Measurements from ENCODE around the gene TBCK. TPM values are rescaled to one million over a fixed set of nuclear protein-coding genes. Genes with fewer than 3 reads are reported as not detected.

The TBCK gene
- total RNA-seq, 1 experiment from 2014 or later: 28.6 TPM

DNA sequence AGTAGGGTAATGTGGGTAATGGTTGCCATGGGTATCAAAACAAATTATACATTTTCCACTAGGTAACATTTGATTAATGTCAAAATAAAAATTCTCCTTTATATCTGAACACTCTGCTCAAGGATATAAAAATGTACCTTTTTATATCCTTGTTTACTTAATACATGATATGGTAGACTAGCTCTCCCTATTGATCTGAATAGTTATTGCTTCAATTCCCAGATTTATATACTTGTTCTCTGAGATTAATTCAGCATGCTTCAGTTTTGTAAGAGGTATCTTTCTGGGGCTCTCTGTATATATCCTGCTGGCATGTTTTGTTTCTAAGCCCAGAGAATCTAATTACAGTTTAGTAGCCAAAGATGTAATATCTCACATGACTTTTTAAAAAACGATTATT lies 251.0 kb downstream of the TBCK start:
- H3K9me3 Mint-ChIP-seq: peaks cover 18% of the 10 kb centered on the region
- POLR2A ChIA-PET: no interaction called here
- H3K27me3 Mint-ChIP-seq (ENCODE audit: low read depth): no peaks in the 10 kb centered on the region
- H3K4me1 Mint-ChIP-seq: peaks cover 10% of the 10 kb centered on the region
- CTCF ChIA-PET: no interaction called here
- no peak overlapping the region for H3K4me3 Mint-ChIP-seq
- no peak overlapping the region for H3K27ac Mint-ChIP-seq
- no peak for DNase-seq (ENCODE audit: low spot score)
- TF ChIP-seq CBFB (CRISPR knock-in tag; IDR thresholded peaks at IDR 0.05; ENCODE audit: low read depth) (no peak), ZNF416 (CRISPR knock-in tag; IDR thresholded peaks at IDR 0.05) (no peak), TEAD1 (CRISPR knock-in tag; IDR thresholded peaks at IDR 0.05) (no peak), ZNF263 (CRISPR knock-in tag; IDR thresholded peaks at IDR 0.05; ENCODE audit: low read depth) (no peak), ZNF671 (CRISPR knock-in tag; IDR thresholded peaks at IDR 0.05) (no peak), HMGA2 (CRISPR knock-in tag; IDR thresholded peaks at IDR 0.05) (no peak), CREM (CRISPR knock-in tag; IDR thresholded peaks at IDR 0.05) (no peak), TP53 (CRISPR knock-in tag; IDR thresholded peaks at IDR 0.05) (no peak), ZNF121 (CRISPR knock-in tag; IDR thresholded peaks at IDR 0.05) (no peak), KAT7 (CRISPR knock-in tag; IDR thresholded peaks at IDR 0.05; ENCODE audit: borderline replicate concordance) (no peak), EMX1 (CRISPR knock-in tag; IDR thresholded peaks at IDR 0.05) (no peak), FOXP1 (CRISPR knock-in tag; IDR thresholded peaks at IDR 0.05; ENCODE audit: borderline replicate concordance) (no peak)
- TF ChIP-seq, protein P1, sequence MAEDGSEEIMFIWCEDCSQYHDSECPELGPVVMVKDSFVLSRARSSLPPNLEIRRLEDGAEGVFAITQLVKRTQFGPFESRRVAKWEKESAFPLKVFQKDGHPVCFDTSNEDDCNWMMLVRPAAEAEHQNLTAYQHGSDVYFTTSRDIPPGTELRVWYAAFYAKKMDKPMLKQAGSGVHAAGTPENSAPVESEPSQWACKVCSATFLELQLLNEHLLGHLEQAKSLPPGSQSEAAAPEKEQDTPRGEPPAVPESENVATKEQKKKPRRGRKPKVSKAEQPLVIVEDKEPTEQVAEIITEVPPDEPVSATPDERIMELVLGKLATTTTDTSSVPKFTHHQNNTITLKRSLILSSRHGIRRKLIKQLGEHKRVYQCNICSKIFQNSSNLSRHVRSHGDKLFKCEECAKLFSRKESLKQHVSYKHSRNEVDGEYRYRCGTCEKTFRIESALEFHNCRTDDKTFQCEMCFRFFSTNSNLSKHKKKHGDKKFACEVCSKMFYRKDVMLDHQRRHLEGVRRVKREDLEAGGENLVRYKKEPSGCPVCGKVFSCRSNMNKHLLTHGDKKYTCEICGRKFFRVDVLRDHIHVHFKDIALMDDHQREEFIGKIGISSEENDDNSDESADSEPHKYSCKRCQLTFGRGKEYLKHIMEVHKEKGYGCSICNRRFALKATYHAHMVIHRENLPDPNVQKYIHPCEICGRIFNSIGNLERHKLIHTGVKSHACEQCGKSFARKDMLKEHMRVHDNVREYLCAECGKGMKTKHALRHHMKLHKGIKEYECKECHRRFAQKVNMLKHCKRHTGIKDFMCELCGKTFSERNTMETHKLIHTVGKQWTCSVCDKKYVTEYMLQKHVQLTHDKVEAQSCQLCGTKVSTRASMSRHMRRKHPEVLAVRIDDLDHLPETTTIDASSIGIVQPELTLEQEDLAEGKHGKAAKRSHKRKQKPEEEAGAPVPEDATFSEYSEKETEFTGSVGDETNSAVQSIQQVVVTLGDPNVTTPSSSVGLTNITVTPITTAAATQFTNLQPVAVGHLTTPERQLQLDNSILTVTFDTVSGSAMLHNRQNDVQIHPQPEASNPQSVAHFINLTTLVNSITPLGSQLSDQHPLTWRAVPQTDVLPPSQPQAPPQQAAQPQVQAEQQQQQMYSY (CRISPR knock-in tag; IDR thresholded peaks at IDR 0.05): no peak
- TF ChIP-seq, protein P2, sequence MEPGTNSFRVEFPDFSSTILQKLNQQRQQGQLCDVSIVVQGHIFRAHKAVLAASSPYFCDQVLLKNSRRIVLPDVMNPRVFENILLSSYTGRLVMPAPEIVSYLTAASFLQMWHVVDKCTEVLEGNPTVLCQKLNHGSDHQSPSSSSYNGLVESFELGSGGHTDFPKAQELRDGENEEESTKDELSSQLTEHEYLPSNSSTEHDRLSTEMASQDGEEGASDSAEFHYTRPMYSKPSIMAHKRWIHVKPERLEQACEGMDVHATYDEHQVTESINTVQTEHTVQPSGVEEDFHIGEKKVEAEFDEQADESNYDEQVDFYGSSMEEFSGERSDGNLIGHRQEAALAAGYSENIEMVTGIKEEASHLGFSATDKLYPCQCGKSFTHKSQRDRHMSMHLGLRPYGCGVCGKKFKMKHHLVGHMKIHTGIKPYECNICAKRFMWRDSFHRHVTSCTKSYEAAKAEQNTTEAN (CRISPR knock-in tag; IDR thresholded peaks at IDR 0.05): no peak
- TF ChIP-seq, protein P3, sequence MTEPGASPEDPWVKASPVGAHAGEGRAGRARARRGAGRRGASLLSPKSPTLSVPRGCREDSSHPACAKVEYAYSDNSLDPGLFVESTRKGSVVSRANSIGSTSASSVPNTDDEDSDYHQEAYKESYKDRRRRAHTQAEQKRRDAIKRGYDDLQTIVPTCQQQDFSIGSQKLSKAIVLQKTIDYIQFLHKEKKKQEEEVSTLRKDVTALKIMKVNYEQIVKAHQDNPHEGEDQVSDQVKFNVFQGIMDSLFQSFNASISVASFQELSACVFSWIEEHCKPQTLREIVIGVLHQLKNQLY (CRISPR knock-in tag; IDR thresholded peaks at IDR 0.05): no peak
- TF ChIP-seq, protein P4, sequence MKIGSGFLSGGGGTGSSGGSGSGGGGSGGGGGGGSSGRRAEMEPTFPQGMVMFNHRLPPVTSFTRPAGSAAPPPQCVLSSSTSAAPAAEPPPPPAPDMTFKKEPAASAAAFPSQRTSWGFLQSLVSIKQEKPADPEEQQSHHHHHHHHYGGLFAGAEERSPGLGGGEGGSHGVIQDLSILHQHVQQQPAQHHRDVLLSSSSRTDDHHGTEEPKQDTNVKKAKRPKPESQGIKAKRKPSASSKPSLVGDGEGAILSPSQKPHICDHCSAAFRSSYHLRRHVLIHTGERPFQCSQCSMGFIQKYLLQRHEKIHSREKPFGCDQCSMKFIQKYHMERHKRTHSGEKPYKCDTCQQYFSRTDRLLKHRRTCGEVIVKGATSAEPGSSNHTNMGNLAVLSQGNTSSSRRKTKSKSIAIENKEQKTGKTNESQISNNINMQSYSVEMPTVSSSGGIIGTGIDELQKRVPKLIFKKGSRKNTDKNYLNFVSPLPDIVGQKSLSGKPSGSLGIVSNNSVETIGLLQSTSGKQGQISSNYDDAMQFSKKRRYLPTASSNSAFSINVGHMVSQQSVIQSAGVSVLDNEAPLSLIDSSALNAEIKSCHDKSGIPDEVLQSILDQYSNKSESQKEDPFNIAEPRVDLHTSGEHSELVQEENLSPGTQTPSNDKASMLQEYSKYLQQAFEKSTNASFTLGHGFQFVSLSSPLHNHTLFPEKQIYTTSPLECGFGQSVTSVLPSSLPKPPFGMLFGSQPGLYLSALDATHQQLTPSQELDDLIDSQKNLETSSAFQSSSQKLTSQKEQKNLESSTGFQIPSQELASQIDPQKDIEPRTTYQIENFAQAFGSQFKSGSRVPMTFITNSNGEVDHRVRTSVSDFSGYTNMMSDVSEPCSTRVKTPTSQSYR (CRISPR knock-in tag; IDR thresholded peaks at IDR 0.05): no peak
- TF ChIP-seq, protein P5, sequence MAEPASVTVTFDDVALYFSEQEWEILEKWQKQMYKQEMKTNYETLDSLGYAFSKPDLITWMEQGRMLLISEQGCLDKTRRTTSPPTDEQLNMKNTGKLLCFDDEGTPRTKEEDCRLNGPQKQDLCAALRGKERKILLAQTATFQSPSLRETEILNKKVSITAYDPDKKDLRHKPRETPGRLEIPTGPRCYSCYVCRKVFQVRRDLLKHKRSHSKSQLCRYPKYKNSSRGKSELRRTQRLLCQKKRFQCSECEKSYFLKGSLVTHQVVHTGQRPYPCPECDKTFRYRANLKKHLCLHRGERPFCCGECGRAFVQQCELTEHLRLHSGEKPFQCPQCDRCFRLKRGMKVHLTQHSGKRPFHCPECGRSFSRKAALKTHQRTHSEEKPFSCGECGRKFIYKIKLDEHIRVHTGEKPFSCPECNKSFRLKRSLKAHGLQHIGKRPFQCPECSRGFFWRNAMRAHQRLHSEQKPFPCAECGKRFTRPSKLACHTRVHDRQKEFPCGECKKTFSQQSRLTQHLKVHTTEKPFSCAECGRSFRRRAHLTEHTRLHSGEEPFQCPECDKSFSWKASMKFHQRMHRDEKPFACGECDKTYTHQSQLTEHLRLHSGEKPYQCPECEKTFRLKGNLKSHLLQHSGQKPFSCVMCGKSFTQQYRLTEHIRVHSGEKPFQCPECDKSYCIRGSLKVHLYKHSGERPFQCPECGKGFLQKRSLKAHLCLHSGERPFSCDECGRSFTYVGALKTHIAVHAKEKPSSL (CRISPR knock-in tag; conservative IDR thresholded peaks at IDR 0.05): no peak
- TF ChIP-seq, protein P6, sequence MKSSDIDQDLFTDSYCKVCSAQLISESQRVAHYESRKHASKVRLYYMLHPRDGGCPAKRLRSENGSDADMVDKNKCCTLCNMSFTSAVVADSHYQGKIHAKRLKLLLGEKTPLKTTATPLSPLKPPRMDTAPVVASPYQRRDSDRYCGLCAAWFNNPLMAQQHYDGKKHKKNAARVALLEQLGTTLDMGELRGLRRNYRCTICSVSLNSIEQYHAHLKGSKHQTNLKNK (CRISPR knock-in tag; IDR thresholded peaks at IDR 0.05): no peak
- TF ChIP-seq, protein P7, sequence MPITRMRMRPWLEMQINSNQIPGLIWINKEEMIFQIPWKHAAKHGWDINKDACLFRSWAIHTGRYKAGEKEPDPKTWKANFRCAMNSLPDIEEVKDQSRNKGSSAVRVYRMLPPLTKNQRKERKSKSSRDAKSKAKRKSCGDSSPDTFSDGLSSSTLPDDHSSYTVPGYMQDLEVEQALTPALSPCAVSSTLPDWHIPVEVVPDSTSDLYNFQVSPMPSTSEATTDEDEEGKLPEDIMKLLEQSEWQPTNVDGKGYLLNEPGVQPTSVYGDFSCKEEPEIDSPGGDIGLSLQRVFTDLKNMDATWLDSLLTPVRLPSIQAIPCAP (CRISPR knock-in tag; IDR thresholded peaks at IDR 0.05): no peak
- H3K36me3 Mint-ChIP-seq: peaks cover 12% of the 10 kb centered on the region
- no peak for ATAC-seq

All from WTC11 (cell line).